Natural killer cell (primary cell): Measurements from ENCODE around the gene DEGS1. TPM values are rescaled to one million over a fixed set of nuclear protein-coding genes. Genes with fewer than 3 reads are reported as not detected.

ENCODE experiments used
- ATAC-seq, 3 donors: fragments of 150-1000 bp in 2 of 3; fragments of 200-7000 bp in 1 of 3; cut with Tn5 transposase; 1 replicate in 1 of 3; 2 replicates in 2 of 3; pipeline ENCODE4 v1.10.0; 2021; ENCODE audit warnings: mild to moderate bottlenecking in 2 of 3, moderate library complexity in 2 of 3
- DNase-seq, 2 donors: peaks; one replicate each; pipeline versions ENCODE4 v3.0.0 to v3.0.0-alpha.2; 2013 to 2021; ENCODE audit warnings: mixed read lengths in 1 of 2
- H3K27ac ChIP-seq: one replicate; pipeline ENCODE4 v1.5.1; 2013; ENCODE audit warnings: mild to moderate bottlenecking, low read length
- H3K27me3 ChIP-seq: one replicate; pipeline ENCODE4 v1.6.1; 2013; ENCODE audit warnings: low read length; ENCODE audit not compliant: control insufficient read depth, insufficient read depth
- H3K36me3 ChIP-seq: one replicate; pipeline ENCODE4 v1.6.1; 2013; ENCODE audit warnings: low read length; ENCODE audit not compliant: control insufficient read depth, insufficient read depth
- H3K4me1 ChIP-seq: one replicate; pipeline ENCODE4 v1.6.1; 2013; ENCODE audit warnings: low read length; ENCODE audit not compliant: control insufficient read depth, insufficient read depth
- H3K4me3 ChIP-seq: one replicate; pipeline ENCODE4 v1.5.1; 2013; ENCODE audit warnings: low read length
- H3K9me3 ChIP-seq: one replicate; pipeline ENCODE4 v1.6.1; 2013; ENCODE audit warnings: low read length; ENCODE audit not compliant: control insufficient read depth, insufficient read depth
- H3K27ac Mint-ChIP-seq, 2 donors: one replicate each; pipeline ENCODE4 v1.8.0; 2022; ENCODE audit warnings: mild to moderate bottlenecking in 2 of 2, mixed read lengths in 2 of 2, moderate library complexity in 1 of 2
- H3K27me3 Mint-ChIP-seq, 2 donors: one replicate each; pipeline ENCODE4 v1.8.0; 2022; ENCODE audit warnings: low read depth in 2 of 2, mixed read lengths in 2 of 2
- H3K36me3 Mint-ChIP-seq: one replicate; pipeline ENCODE4 v1.8.0; 2022; ENCODE audit warnings: mixed read lengths
- H3K4me1 Mint-ChIP-seq, 2 donors: one replicate each; pipeline ENCODE4 v1.8.0; 2022; ENCODE audit warnings: mixed read lengths in 2 of 2
- H3K4me3 Mint-ChIP-seq: one replicate; pipeline ENCODE4 v1.8.0; 2022; ENCODE audit warnings: mild to moderate bottlenecking, moderate library complexity, mixed read lengths
- H3K9me3 Mint-ChIP-seq, 2 donors: one replicate each; pipeline ENCODE4 v1.8.0; 2022; ENCODE audit warnings: mixed read lengths in 2 of 2
- CTCF ChIP-seq: fragments of 200-600 bp; IDR thresholded peaks from one replicate; pipeline ENCODE4 v1.8.0; 2022; ENCODE audit warnings: antibody characterized with exemption
- WGBS: methylation state at CpG from one replicate; pipeline ENCODE4 v1.1.7; 2013; ENCODE audit warnings: missing lambda C conversion rate; ENCODE audit not compliant: insufficient coverage; 5-methylcytosine and 5-hydroxymethylcytosine counted together
- intact Hi-C: fragments of 100-400 bp; cut with micrococcal nuclease; formaldehyde crosslinking; loops from one replicate; pipeline ENCODE4 v1.14.2; 2022
- total RNA-seq, 4 donors: library from RNA; stranded (reverse); fragments of 120-200 nt in 1 of 4; gene quantifications; one replicate each; pipeline versions ENCODE4 v1.2.3 to v1.2.4, GENCODE V29; 2013 to 2022

Gene DEGS1
- total RNA-seq, 3 donors from 2014 or later (not counting 1 experiment from before 2014, with no cell fraction given): 28.6 to 29.2 (median 28.6) TPM

DNA sequence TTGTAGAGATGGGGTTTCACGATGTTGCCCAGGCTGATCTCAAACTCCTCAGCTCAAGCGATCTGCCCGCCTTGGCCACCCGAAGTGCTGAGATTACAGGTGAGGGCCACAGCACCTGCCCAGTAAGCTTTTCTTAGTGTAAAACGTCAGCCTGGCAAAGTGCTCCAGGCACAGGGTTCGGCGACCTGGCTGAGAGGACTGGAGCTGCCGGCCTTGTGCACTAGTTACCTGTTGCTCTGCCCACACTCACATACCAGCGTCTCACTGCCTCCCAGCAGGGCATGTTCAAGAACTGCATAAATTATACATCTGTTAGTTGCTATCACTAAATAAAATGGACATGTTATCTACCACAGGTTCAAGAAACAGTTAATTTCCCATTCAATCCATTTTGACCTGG lies 55.2 kb downstream of the DEGS1 start:
- Mint-ChIP-seq H3K27me3 (no peaks in the 10 kb centered on the region), H3K27ac (no peak overlapping the region)
- H3K36me3 ChIP-seq: peaks cover 16% of the 10 kb centered on the region

GRCh38 chr1:224238756-224239155 lies 55.7 kb downstream of the DEGS1 start:
- 98% methylated on average over 3 of the region's 3 CpGs for WGBS
- Histone ChIP-seq H3K27ac (no peak overlapping the region), H3K9me3 (no peaks in the 10 kb centered on the region), H3K27me3 (no peaks in the 10 kb centered on the region), H3K4me1 (no peaks in the 10 kb centered on the region), H3K4me3 (no peak overlapping the region), H3K36me3 (peaks cover 14% of the 10 kb centered on the region)
- no peaks in the 10 kb centered on the region for H3K9me3 Mint-ChIP-seq
- H3K4me3 Mint-ChIP-seq: no peak overlapping the region
- no peak overlapping the region for H3K27ac Mint-ChIP-seq
- no peaks in the 10 kb centered on the region for H3K4me1 Mint-ChIP-seq
- no peak for TF ChIP-seq CTCF
- H3K36me3 Mint-ChIP-seq: no peaks in the 10 kb centered on the region
- intact Hi-C loops: no loop called here
- H3K27me3 Mint-ChIP-seq: no peaks in the 10 kb centered on the region
- DNase-seq (no peak), ATAC-seq (no peak)

More for the DNA sequence above, 55.2 kb downstream of the DEGS1 start:
- Histone ChIP-seq H3K4me1 (no peaks in the 10 kb centered on the region), H3K4me3 (no peak overlapping the region), H3K27ac (no peak overlapping the region), H3K27me3 (no peaks in the 10 kb centered on the region), H3K9me3 (no peaks in the 10 kb centered on the region)
- ATAC-seq (no peak), DNase-seq (no peak)
- intact Hi-C loops: no loop called here
- Mint-ChIP-seq H3K36me3 (no peaks in the 10 kb centered on the region), H3K4me3 (no peak overlapping the region), H3K9me3 (no peaks in the 10 kb centered on the region), H3K4me1 (no peaks in the 10 kb centered on the region)
- TF ChIP-seq CTCF: no peak
- 97% methylated on average over 9 of the region's 9 CpGs for WGBS

Other genes starting within 250 kb of the DEGS1 start
- gene FBXO28, start 69.1 kb upstream of the DEGS1 start, total RNA-seq: 10 to 100 TPM; 26.2 to 28.4 (median 28.1) TPM
- gene NVL, start 146.9 kb downstream of the DEGS1 start, total RNA-seq: 10 to 100 TPM; 28.1 to 39.5 (median 32.4) TPM
- gene CNIH4, start 173.6 kb downstream of the DEGS1 start, total RNA-seq: 10 to 100 TPM; 20.4 to 32.4 (median 27.3) TPM